Retinal pigment epithelial cell (primary cell): Measurements from ENCODE around the gene NDUFA11.

ENCODE experiments used
- DNase-seq: peaks from one replicate; pipeline ENCODE4 v3.0.0-alpha.2; 2010; ENCODE audit warnings: low read depth
- H3K4me3 ChIP-seq: 2 replicates; pipeline ENCODE4 v1.5.1; 2011; ENCODE audit warnings: mild to moderate bottlenecking, low read length, control low read depth, moderate library complexity
- CTCF ChIP-seq: conservative IDR thresholded peaks from 2 replicates; pipeline ENCODE4 v1.5.1; 2011; ENCODE audit warnings: low read depth, low read length, control low read depth, inconsistent platforms

Gene NDUFA11

DNA sequence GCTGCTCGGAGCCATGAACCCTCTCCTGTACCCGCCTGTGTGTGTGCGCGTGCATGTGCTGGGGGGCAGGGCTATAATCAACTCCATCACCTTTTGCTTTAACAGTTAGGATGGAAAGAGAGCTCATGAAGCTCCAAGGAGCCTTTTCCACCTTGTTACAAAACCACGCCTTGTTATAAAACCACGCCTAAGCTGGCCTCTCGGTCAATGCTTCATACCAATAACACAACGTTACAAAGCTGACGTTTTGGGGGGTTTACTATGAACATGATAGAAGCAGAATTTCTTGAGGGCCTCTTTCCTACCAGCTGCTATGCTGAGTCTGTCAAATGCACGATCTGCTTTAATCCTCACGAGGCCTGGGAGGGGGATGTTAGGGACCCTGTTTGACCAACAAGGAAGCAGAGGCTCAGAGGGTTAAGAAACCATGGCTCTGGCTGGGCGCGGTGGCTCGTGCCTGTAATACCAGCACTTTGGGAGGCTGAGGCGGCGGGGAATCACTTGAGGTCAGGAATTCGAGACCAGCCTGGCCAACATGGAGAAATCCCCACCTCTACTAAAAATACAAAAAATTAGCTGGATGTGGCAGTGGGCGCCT, 22.3 kb upstream of the NDUFA11 start:
- TF ChIP-seq CTCF, result no peak
- no peak overlapping the region for H3K4me3 ChIP-seq
- DNase-seq, result no peak

DNA sequence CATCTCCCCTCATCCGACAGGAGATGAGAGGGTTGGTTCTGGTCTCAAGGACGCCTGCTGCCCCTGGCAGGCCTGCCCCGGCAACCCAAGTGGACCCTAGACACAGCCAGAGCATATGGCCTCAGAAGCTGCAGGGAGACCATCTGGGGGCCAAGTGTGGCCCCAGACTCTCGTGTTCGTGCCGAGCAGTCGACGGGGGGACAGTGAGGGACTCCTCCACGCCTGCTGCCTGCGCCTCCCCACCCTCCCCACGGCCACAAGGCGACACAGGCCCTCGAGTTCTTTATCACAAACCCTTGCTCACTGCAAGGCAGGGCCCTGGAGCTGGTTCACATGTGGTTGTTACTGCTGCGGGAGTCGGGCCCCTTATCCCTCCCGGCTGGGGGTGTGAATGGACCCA, 19.8 kb upstream of the NDUFA11 start:
- no peak overlapping the region for H3K4me3 ChIP-seq
- no peak for DNase-seq
- no peak for TF ChIP-seq CTCF

DNA sequence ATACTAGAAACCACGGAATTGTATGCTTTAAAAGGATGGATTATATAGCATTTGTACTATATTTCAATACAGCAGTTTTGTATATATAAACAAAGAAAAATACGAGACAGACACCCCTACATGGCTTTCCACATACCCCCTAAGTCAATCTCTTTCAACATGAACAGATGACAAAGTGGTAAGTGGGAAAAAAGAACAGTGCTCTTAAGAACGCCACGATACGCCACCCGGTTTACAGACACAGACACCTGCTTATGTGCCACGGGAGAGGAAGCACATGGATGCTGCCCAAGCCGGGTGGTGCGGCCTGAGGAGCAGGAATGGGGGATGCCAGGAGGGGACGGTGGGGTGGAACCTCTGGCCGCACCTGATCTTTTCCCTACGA, 18.6 kb upstream of the NDUFA11 start:
- no peak for DNase-seq
- no peak for TF ChIP-seq CTCF
- H3K4me3 ChIP-seq, result no peak overlapping the region

GRCh38 chr19:5921516-5922160, 18.0 kb upstream of the NDUFA11 start:
- DNase-seq, result no peak
- H3K4me3 ChIP-seq, result no peak overlapping the region
- no peak for TF ChIP-seq CTCF

DNA sequence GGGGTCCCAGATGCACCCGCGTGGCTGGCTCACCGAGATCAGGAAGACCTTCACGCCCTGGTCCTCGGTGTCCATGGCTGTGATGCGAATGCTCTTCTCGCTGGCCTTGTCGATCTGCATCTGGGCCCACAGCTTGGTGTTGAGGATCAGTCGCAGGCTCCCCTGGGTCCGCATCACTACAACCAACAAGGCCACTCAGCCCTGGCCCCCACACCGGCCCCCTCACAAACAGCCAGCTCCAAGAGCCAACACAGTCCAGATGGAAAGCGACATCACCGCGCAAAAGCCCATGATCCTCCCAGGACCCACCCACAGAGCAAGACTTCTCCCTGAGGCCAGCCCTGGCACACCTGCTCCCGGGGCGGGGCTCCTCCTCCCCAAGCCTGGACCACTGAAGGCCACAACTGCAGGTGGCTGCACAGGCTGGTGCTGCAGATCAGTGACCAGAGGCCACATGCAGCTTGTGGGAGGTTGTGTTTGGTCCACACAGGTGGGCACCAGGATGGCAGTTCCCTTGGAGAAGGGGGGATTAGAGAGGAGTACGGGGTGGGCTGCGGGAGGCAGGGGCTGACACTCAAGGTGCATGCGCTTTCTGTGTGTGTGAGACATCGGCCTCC, 15.0 kb upstream of the NDUFA11 start:
- DNase-seq, result no peak
- no peak for TF ChIP-seq CTCF
- no peak overlapping the region for H3K4me3 ChIP-seq

DNA sequence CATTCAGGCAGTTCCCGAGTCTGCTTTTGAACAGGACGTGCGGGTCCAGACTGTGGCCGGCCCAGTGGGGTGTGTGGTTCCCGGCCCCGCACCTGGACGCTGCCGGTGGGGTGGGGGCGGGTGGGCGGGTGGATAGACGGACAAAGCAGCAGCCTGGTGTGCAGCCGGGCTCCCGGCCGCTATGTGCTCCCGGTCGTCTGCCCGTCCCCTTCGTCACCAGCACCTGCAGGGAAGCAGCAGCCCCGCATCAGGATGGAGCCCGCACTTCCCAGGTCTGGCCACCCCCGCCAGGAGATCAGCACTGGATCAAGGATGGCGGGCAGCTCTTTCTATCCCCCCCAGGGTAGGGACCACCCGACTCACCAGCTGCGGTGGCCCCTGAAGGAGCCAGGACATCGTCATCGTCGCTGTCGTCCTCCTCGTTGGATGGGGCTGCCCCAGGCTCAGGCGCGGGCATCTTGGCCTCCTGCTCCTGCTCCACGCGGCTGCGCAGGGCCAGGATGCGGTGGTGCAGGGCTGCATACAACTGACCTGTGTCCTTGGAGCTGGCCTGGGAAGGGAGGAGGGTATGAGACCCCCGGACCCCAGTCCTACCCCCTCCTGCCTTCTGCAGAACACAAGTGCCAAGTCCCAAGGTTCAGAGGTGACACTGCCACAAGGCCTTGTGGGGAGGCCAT, 14.0 kb upstream of the NDUFA11 start:
- no peak for TF ChIP-seq CTCF
- no peak for DNase-seq
- no peak overlapping the region for H3K4me3 ChIP-seq
